Measurements from ENCODE around the gene USP37.

Gene USP37

GRCh38 chr2:218400930-218401881 lies 166.9 kb downstream of the USP37 start:
- no peak for DNase-seq
